ENCODE results near the gene PANK4. TPM values are rescaled to one million over a fixed set of nuclear protein-coding genes. Genes with fewer than 3 reads are reported as not detected.

PANK4 gene
- total and polyA plus RNA-seq, 9 of the 15 experiments (the other 6 are each of a cell fraction or from before 2014, with no cell fraction given), result 0.93 to 55.6 (median 31.5) TPM

- DNase-seq (ENCODE audit: extremely low read depth in 1 of 4, low spot score in 3 of 4), result peak in 2 of 4 experiments; percentile 54 to 74
- no TSS peak for BruUV-seq (replicated peaks)
- TF ChIP-seq HBP1 (CRISPR knock-in tag; IDR thresholded peaks at IDR 0.05), result no peak
- no peak for TF ChIP-seq POLR2A (conservative IDR thresholded peaks at IDR 0.05)
- TF ChIP-seq HDAC3 (IDR thresholded peaks at IDR 0.05; ENCODE audit: borderline replicate concordance, partially characterized antibody), result no peak
- peak; percentile 55 for TF ChIP-seq ZNF197 (CRISPR knock-in tag; IDR thresholded peaks at IDR 0.05; ENCODE audit: low read depth)
- TF ChIP-seq CBX1 (IDR thresholded peaks at IDR 0.05; ENCODE audit: low read depth), result no peak
- TF ChIP-seq RFX5 (IDR thresholded peaks at IDR 0.05; ENCODE audit: low read depth, low read length), result no peak
- 0 out of 2 replicates have a peak, but pooled peaks have one; percentile 13 for TF ChIP-seq MYC (IDR thresholded peaks at IDR 0.05; ENCODE audit: low read depth, low read length)
- TF ChIP-seq MYC (CRISPR knock-in tag; IDR thresholded peaks at IDR 0.05; ENCODE audit: borderline replicate concordance, low read depth), result no peak
- TF ChIP-seq TRIM24 (IDR thresholded peaks at IDR 0.05), result no peak
- TF ChIP-seq LEF1 (IDR thresholded peaks at IDR 0.05), result no peak
- 0 out of 2 replicates have a peak, but pooled peaks have one; percentile 14 for TF ChIP-seq MTA1 (IDR thresholded peaks at IDR 0.05; ENCODE audit: borderline replicate concordance)
- TF ChIP-seq, protein P1, sequence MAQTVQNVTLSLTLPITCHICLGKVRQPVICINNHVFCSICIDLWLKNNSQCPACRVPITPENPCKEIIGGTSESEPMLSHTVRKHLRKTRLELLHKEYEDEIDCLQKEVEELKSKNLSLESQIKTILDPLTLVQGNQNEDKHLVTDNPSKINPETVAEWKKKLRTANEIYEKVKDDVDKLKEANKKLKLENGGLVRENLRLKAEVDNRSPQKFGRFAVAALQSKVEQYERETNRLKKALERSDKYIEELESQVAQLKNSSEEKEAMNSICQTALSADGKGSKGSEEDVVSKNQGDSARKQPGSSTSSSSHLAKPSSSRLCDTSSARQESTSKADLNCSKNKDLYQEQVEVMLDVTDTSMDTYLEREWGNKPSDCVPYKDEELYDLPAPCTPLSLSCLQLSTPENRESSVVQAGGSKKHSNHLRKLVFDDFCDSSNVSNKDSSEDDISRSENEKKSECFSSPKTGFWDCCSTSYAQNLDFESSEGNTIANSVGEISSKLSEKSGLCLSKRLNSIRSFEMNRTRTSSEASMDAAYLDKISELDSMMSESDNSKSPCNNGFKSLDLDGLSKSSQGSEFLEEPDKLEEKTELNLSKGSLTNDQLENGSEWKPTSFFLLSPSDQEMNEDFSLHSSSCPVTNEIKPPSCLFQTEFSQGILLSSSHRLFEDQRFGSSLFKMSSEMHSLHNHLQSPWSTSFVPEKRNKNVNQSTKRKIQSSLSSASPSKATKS (CRISPR knock-in tag; IDR thresholded peaks at IDR 0.05), result no peak
- peak; percentile 44 for TF ChIP-seq KDM5B (IDR thresholded peaks at IDR 0.05; ENCODE audit: insufficient replicate concordance, low read depth, low read length)
- no peak for TF ChIP-seq PHB2 (IDR thresholded peaks at IDR 0.05; ENCODE audit: low read depth)
- no peak for TF ChIP-seq KAT2B (IDR thresholded peaks at IDR 0.05; ENCODE audit: low read depth, low read length)
- peak; percentile 98 for TF ChIP-seq ZKSCAN8 (CRISPR knock-in tag; IDR thresholded peaks at IDR 0.05)
- TF ChIP-seq NCOA2 (IDR thresholded peaks at IDR 0.05; ENCODE audit: partially characterized antibody in 2 of 2), result no peak
- TF ChIP-seq ZNF133 (CRISPR knock-in tag; IDR thresholded peaks at IDR 0.05), result no peak
- TF ChIP-seq DPF2 (IDR thresholded peaks at IDR 0.05), result no peak
- no peak for TF ChIP-seq SMARCA5 (IDR thresholded peaks at IDR 0.05)
- TF ChIP-seq DACH1 (IDR thresholded peaks at IDR 0.05; ENCODE audit: partially characterized antibody), result no peak
- no peak for TF ChIP-seq HIVEP1 (CRISPR knock-in tag; IDR thresholded peaks at IDR 0.05)
Measured at GRCh38 chr1:2544093-2544874, 17.9 kb upstream of the PANK4 start.

More at GRCh38 chr1:2544093-2544874, 17.9 kb upstream of the PANK4 start:
- intact Hi-C loops (cut with micrococcal nuclease), result loop anchor here (10.0 kb wide), 2 partner anchors 101 to 349 kb away; partner anchors contain the start of gene FAAP20
- Histone ChIP-seq H3K4me3 (no peak overlapping the region), H3K27ac (ENCODE audit: extremely low read depth, low read depth, low read length) (peak overlapping the region; percentile 78), H3K9me1 (ENCODE audit: control insufficient read depth, insufficient read depth, low read length) (peaks cover 7% of the 10 kb centered on the region), H3K27me3 (ENCODE audit: control insufficient read depth in 2 of 2, insufficient read depth in 2 of 2, low read length in 2 of 2) (no peaks in the 10 kb centered on the region), H3K9ac (ENCODE audit: insufficient read depth in 1 of 2, low read depth in 2 of 2, low read length in 2 of 2) (peak overlapping the region; percentile 47 to 90), H3K4me1 (replicated peaks in 1 of 2; ENCODE audit: control insufficient read depth in 2 of 2, insufficient read depth in 2 of 2, low read length in 2 of 2) (peaks cover 75 to 99% of the 10 kb centered on the region in 2 experiments), H3K4me2 (ENCODE audit: insufficient read depth, low read length) (peak overlapping the region; percentile 82), H3K36me3 (ENCODE audit: control insufficient read depth, insufficient read depth, low read length) (no peaks in the 10 kb centered on the region), H3K9me3 (replicated peaks; ENCODE audit: control insufficient read depth, insufficient read depth, low read depth, low read length) (no peaks in the 10 kb centered on the region), H4K20me1 (replicated peaks; ENCODE audit: control insufficient read depth, insufficient read depth, low read length) (no peaks in the 10 kb centered on the region; the same call in 1 of the 2 replicates), H2AFZ (ENCODE audit: low read depth, low read length) (peak overlapping the region; percentile 75), H3K79me2 (ENCODE audit: control insufficient read depth, insufficient read depth, low read length) (peaks cover 9% of the 10 kb centered on the region; the same call in 1 of the 3 replicates)
- CTCF ChIA-PET (ENCODE audit: low intra/inter-chr PET ratio), result no interaction called here
- in situ Hi-C loops (cut with MboI), result loop anchor here (25.0 kb wide), 1 partner anchor 357 kb away; the partner anchor contains the start of gene FAAP20
- FAIRE-seq (peak; percentile 82), ATAC-seq (no peak)
- 29% methylated on average over 26 of the region's 26 CpGs for WGBS (ENCODE audit: insufficient coverage, low coverage, missing lambda C conversion rate)
- POLR2A ChIA-PET, result interaction anchor here (0.6 to 1.5 kb wide), 6 partner anchors 15 to 1341 kb away, joined by 3 to 6 read pairs (median 3); partner anchors contain the start of gene PANK4
